Heart right ventricle (tissue), 16 donors: Measurements from ENCODE around the gene HOGA1. TPM values are rescaled to one million over a fixed set of nuclear protein-coding genes. Genes with fewer than 3 reads are reported as not detected.

ENCODE experiments used
- ATAC-seq, 8 donors: fragments of 200-7000 bp; cut with Tn5 transposase; one replicate each; pipeline ENCODE4 v1.9.1; 2020; ENCODE audit warnings: mild to moderate bottlenecking in 8 of 8, moderate library complexity in 8 of 8, moderate number of reproducible peaks in 1 of 8
- DNase-seq, 2 donors: peaks; one replicate each; pipeline ENCODE4 v3.0.0-alpha.2; 2020
- H3K27ac ChIP-seq, 10 donors: fragments of 200-600 bp; sonication (generic) in 2 of 10; one replicate each; pipeline versions ENCODE4 v1.5.0 to v1.8.0; 2020 to 2022; ENCODE audit warnings: mild to moderate bottlenecking in 3 of 10
- H3K27me3 ChIP-seq, 7 donors: fragments of 200-600 bp; one replicate each; pipeline ENCODE4 v1.8.0; 2021 to 2022; ENCODE audit warnings: mild to moderate bottlenecking in 2 of 7
- H3K36me3 ChIP-seq, 9 donors: fragments of 200-600 bp; sonication (generic) in 1 of 9; one replicate each; pipeline versions ENCODE4 v1.5.0 to v1.8.0; 2020 to 2022; ENCODE audit warnings: mild to moderate bottlenecking in 2 of 9
- H3K4me1 ChIP-seq, 9 donors: fragments of 200-600 bp; sonication (generic) in 1 of 9; one replicate each; pipeline versions ENCODE4 v1.5.0 to v1.8.0; 2020 to 2022; ENCODE audit warnings: mild to moderate bottlenecking in 4 of 9
- H3K4me3 ChIP-seq, 10 donors: fragments of 200-600 bp; sonication (generic) in 2 of 10; one replicate each; pipeline versions ENCODE4 v1.5.0 to v1.8.0; 2020 to 2022; ENCODE audit warnings: mild to moderate bottlenecking in 7 of 10, moderate library complexity in 2 of 10
- H3K9me3 ChIP-seq, 11 donors: fragments of 200-600 bp in 10 of 11; sonication (generic) in 2 of 11; one replicate each; pipeline versions ENCODE4 v1.5.0 to v1.8.0; 2013 to 2022; ENCODE audit warnings: mild to moderate bottlenecking in 2 of 11, control low read depth in 1 of 11, moderate library complexity in 1 of 11
- CTCF ChIP-seq, 9 donors: fragments of 200-600 bp; sonication (generic) in 2 of 9; IDR thresholded peaks; one replicate each; pipeline versions ENCODE4 v1.5.0 to v1.8.0; 2021 to 2022; ENCODE audit warnings: antibody characterized with exemption in 9 of 9, mild to moderate bottlenecking in 5 of 9, moderate library complexity in 1 of 9
- WGBS, 2 donors: extraction: QIAGEN DNeasy Blood & Tissue Kit; methylation state at CpG; one replicate each; pipeline ENCODE4 v1.1.7; 2013; ENCODE audit warnings: inconsistent platforms in 1 of 2; 5-methylcytosine and 5-hydroxymethylcytosine counted together
- intact Hi-C, 10 donors: fragments of 100-400 bp; cut with DNase I; formaldehyde crosslinking; loops; one replicate each; pipeline versions ENCODE4 v1.11.1 to v1.14.2; 2022
- polyA plus RNA-seq, 2 donors: library from polyadenylated mRNA; stranded (reverse); fragments of 200-250 nt; gene quantifications; one replicate each; pipeline ENCODE4 v1.2.3, GENCODE V29; 2013
- total RNA-seq, 10 donors: library from RNA; stranded (reverse); fragmentation: NEBNext Ultra II Directional in 3 of 10; extraction: Animal tissue kit (Norgen Biotek cat#: 25700) in 3 of 10; gene quantifications; one replicate each; pipeline versions ENCODE4 v1.2.1 to v1.2.4, GENCODE V29; 2021 to 2023
- donor health status: Arrhythmogenic right ventricular cardiomyopathy.
- donor health status: ischemic (EF 13 %, LVEDD 7.1; RV severe dilation, severe dysfunction).
- donor health status: healthy with polysubstance abuse.
- donor health status: DM: no; HTN: yes; CAD: no.
- donor health status: DM: no; HTN: no; CAD: no.
- donor health status: ischemic (EF 25% LVEDD 6.9; RV normal size, moderate dysfunction).
- donor health status: ischemic (EF 25% LVEDD 5.7; RV mildly dilated, moderate dysfunction).
- donor health status: healthy.
- donor health status: DM: yes; HTN: yes; CAD: no.
- donor health status: Ischemic cardiomyopathy.
- donor health status: ischemic (EF 35%, LVEDD 5.7; RV mildly dilated, moderate dysfunction).
- donor health status: nonischemic (EF 11% LVEDD 7.7; RV severe dilation, severe dysfunction).
- donor health status: DM: yes; HTN: yes; CAD: no.
- donor health status: PGD.
- donor health status: ischemic (EF 29% LVEDD 5.4; RV normal size, mild dysfunction).
- donor health status: nonischemic (EF 23%, LVEDD 6.1; RV moderate dilation, normal function).

HOGA1 gene
- total and polyA plus RNA-seq, 12 donors, result 8.9 to 58.3 (median 18.1) TPM

- ATAC-seq, result no peak
- intact Hi-C loops, result no loop called here
- H3K27me3 ChIP-seq, result no peaks in the 10 kb centered on the region
- no peak for TF ChIP-seq CTCF (IDR thresholded peaks at IDR 0.05)
- 82 to 83% methylated on average over 9 of the region's 9 CpGs for WGBS, 2 donors
- H3K4me3 ChIP-seq, result no peak overlapping the region
- no peaks in the 10 kb centered on the region for H3K36me3 ChIP-seq
- peak overlapping the region in 3 of 10 donors; percentile 53 to 93 (median 64) for H3K27ac ChIP-seq
- no peak for DNase-seq
- no peaks in the 10 kb centered on the region for H3K9me3 ChIP-seq
- peaks cover 1 to 33% (median 13%) of the 10 kb centered on the region in 9 donors for H3K4me1 ChIP-seq
Measured at GRCh38 chr10:97577701-97578100, 6.5 kb upstream of the HOGA1 start.

- Histone ChIP-seq H3K9me3 (no peaks in the 10 kb centered on the region), H3K27me3 (no peaks in the 10 kb centered on the region), H3K27ac (no peak overlapping the region), H3K4me3 (peak overlapping the region in 2 of 10 donors; percentile 6 to 22), H3K36me3 (no peaks in the 10 kb centered on the region), H3K4me1 (peaks cover 0 to 29% (median 8%) of the 10 kb centered on the region in 9 donors)
- no peak for TF ChIP-seq CTCF (IDR thresholded peaks at IDR 0.05)
- WGBS, 2 donors, result 74 to 80% methylated on average over 40 of the region's 40 CpGs
- no peak for DNase-seq
- no peak for ATAC-seq
- intact Hi-C loops, result no loop called here
Measured at GRCh38 chr10:97578171-97578844, 5.9 kb upstream of the HOGA1 start.

GRCh38 chr10:97580421-97581367 lies 3.5 kb upstream of the HOGA1 start:
- TF ChIP-seq CTCF (IDR thresholded peaks at IDR 0.05), result no peak
- H3K27ac ChIP-seq, result peak overlapping the region in 4 of 10 donors; percentile 44 to 91 (median 68)
- H3K4me3 ChIP-seq, result no peak overlapping the region
- no peak for DNase-seq
- no peaks in the 10 kb centered on the region for H3K27me3 ChIP-seq
- H3K4me1 ChIP-seq, result peaks cover 0 to 30% (median 13%) of the 10 kb centered on the region in 9 donors
- intact Hi-C loops, result no loop called here
- H3K36me3 ChIP-seq, result no peaks in the 10 kb centered on the region
- H3K9me3 ChIP-seq, result no peaks in the 10 kb centered on the region
- WGBS, 2 donors, result 80 to 82% methylated on average over 9 of the region's 9 CpGs
- ATAC-seq, result no peak

GRCh38 chr10:97582169-97582568 lies 2.0 kb upstream of the HOGA1 start:
- H3K27me3 ChIP-seq, result no peaks in the 10 kb centered on the region
- H3K4me1 ChIP-seq, result peaks cover 0 to 36% (median 9%) of the 10 kb centered on the region in 9 donors
- 93 to 99% methylated on average over 8 of the region's 8 CpGs for WGBS, 2 donors
- H3K36me3 ChIP-seq, result no peaks in the 10 kb centered on the region
- intact Hi-C loops, result no loop called here
- ATAC-seq (no peak), DNase-seq (no peak)
- H3K9me3 ChIP-seq, result no peaks in the 10 kb centered on the region
- peak overlapping the region in 4 of 10 donors; percentile 80 to 91 (median 90) for H3K27ac ChIP-seq
- H3K4me3 ChIP-seq, result no peak overlapping the region
- no peak for TF ChIP-seq CTCF (IDR thresholded peaks at IDR 0.05)
